Trophoblast cell (in vitro differentiated cells and primary cell): ENCODE data around the gene HOXC9.

Experiments used
- DNase-seq, 2 donors: peaks; one replicate each; pipeline ENCODE4 v3.0.0-alpha.2; 2016
- H2AFZ ChIP-seq: 2 replicates; pipeline ENCODE4 v1.6.1; 2013; ENCODE audit warnings: low read length, moderate library complexity, mild to moderate bottlenecking; ENCODE audit not compliant: insufficient read depth, poor library complexity
- H2AK5ac ChIP-seq: 2 replicates; pipeline ENCODE4 v1.6.1; 2013; ENCODE audit warnings: mild to moderate bottlenecking, low read length
- H2BK120ac ChIP-seq: 2 replicates; pipeline ENCODE4 v1.6.1; 2013; ENCODE audit warnings: low read length, mild to moderate bottlenecking, moderate library complexity; ENCODE audit not compliant: insufficient read depth, poor library complexity
- H2BK12ac ChIP-seq: 2 replicates; pipeline ENCODE4 v1.6.1; 2013; ENCODE audit warnings: mild to moderate bottlenecking, low read length, moderate library complexity
- H2BK5ac ChIP-seq: 2 replicates; pipeline ENCODE4 v1.6.1; 2013; ENCODE audit warnings: low read length, low read depth, moderate library complexity, mild to moderate bottlenecking; ENCODE audit not compliant: poor library complexity
- H3K14ac ChIP-seq: 2 replicates; pipeline ENCODE4 v1.6.1; 2013; ENCODE audit warnings: mild to moderate bottlenecking, low read length
- H3K18ac ChIP-seq: 2 replicates; pipeline ENCODE4 v1.6.1; 2013; ENCODE audit warnings: mild to moderate bottlenecking, low read length
- H3K23ac ChIP-seq: 2 replicates; pipeline ENCODE4 v1.6.1; 2013; ENCODE audit warnings: low read length
- H3K27ac ChIP-seq: 2 replicates; pipeline ENCODE4 v1.5.1; 2013; ENCODE audit warnings: low read depth, mild to moderate bottlenecking, inconsistent platforms, low read length, moderate library complexity
- H3K27me3 ChIP-seq: 2 replicates; pipeline ENCODE4 v1.6.1; 2013; ENCODE audit warnings: inconsistent platforms, mild to moderate bottlenecking, low read length, moderate library complexity; ENCODE audit not compliant: insufficient read depth
- H3K36me3 ChIP-seq, 2 experiments: 1 replicate in 1 of 2; 2 replicates in 1 of 2; pipeline ENCODE4 v1.6.1; 2013; ENCODE audit warnings: low read length in 2 of 2, mild to moderate bottlenecking in 2 of 2, moderate library complexity in 1 of 2; ENCODE audit not compliant: insufficient read depth in 2 of 2, control insufficient read depth in 1 of 2
- H3K4ac ChIP-seq: 2 replicates; pipeline ENCODE4 v1.6.1; 2013; ENCODE audit warnings: low read depth, mild to moderate bottlenecking, low read length, moderate library complexity
- H3K4me1 ChIP-seq, 2 experiments: 1 replicate in 1 of 2; 2 replicates in 1 of 2; pipeline ENCODE4 v1.6.1; 2013; ENCODE audit warnings: low read length in 2 of 2, mild to moderate bottlenecking in 2 of 2, moderate library complexity in 1 of 2; ENCODE audit not compliant: insufficient read depth in 2 of 2, control insufficient read depth in 1 of 2
- H3K4me2 ChIP-seq: 2 replicates; pipeline ENCODE4 v1.6.1; 2013; ENCODE audit warnings: inconsistent platforms, mild to moderate bottlenecking, low read length, moderate library complexity
- H3K4me3 ChIP-seq: 2 replicates; pipeline ENCODE4 v1.5.1; 2013; ENCODE audit warnings: mild to moderate bottlenecking, low read depth, low read length, inconsistent platforms
- H3K79me1 ChIP-seq: one replicate; pipeline ENCODE4 v1.6.1; 2013; ENCODE audit warnings: low read length
- H3K79me2 ChIP-seq: 2 replicates; pipeline ENCODE4 v1.6.1; 2013; ENCODE audit warnings: low read length, mild to moderate bottlenecking; ENCODE audit not compliant: control insufficient read depth, insufficient read depth, poor library complexity
- H3K9ac ChIP-seq: 2 replicates; pipeline ENCODE4 v1.6.1; 2013; ENCODE audit warnings: mild to moderate bottlenecking, low read length
- H3K9me3 ChIP-seq: 2 replicates; pipeline ENCODE4 v1.6.1; 2013; ENCODE audit warnings: low read depth, mild to moderate bottlenecking, control low read depth, inconsistent platforms, low read length; ENCODE audit not compliant: insufficient read depth
- H4K12ac ChIP-seq: 2 replicates; pipeline ENCODE4 v1.6.1; 2013; ENCODE audit warnings: low read depth, mild to moderate bottlenecking, low read length, moderate library complexity
- H4K8ac ChIP-seq: 2 replicates; pipeline ENCODE4 v1.6.1; 2013; ENCODE audit warnings: low read depth, mild to moderate bottlenecking, low read length, moderate library complexity
- H4K91ac ChIP-seq: one replicate; pipeline ENCODE4 v1.6.1; 2013; ENCODE audit warnings: low read depth, mild to moderate bottlenecking, low read length, moderate library complexity
- WGBS: extraction: QIAGEN DNeasy Blood & Tissue Kit; methylation state at CpG from one replicate; pipeline ENCODE4 v1.1.7; 2013; ENCODE audit warnings: missing lambda C conversion rate; ENCODE audit not compliant: insufficient read length, insufficient coverage; ENCODE audit errors: extremely low coverage; 5-methylcytosine and 5-hydroxymethylcytosine counted together

The HOXC9 gene

GRCh38 chr12:53975064-53975471, 24.9 kb upstream of the HOXC9 start:
- peaks cover 88% of the 10 kb centered on the region for H3K27me3 ChIP-seq
- H3K9me3 ChIP-seq, result peaks cover 24% of the 10 kb centered on the region
- no peak overlapping the region for H3K23ac ChIP-seq
- H3K36me3 ChIP-seq, result no peaks in the 10 kb centered on the region
- no peak overlapping the region for H3K9ac ChIP-seq
- H4K91ac ChIP-seq, result no peak overlapping the region
- H3K4me2 ChIP-seq, result peak overlapping the region; percentile 55
- no peaks in the 10 kb centered on the region for H3K79me2 ChIP-seq
- DNase-seq, result no peak
- no peak overlapping the region for H3K27ac ChIP-seq
- no peak overlapping the region for H3K18ac ChIP-seq
- H3K4ac ChIP-seq, result no peak overlapping the region
- no peak overlapping the region for H2BK120ac ChIP-seq
- no peak overlapping the region for H2AFZ ChIP-seq
- H3K79me1 ChIP-seq, result no peaks in the 10 kb centered on the region
- no peak overlapping the region for H4K12ac ChIP-seq
- H2BK12ac ChIP-seq, result no peak overlapping the region
- no peak overlapping the region for H3K14ac ChIP-seq
- WGBS, result no CpG with 5 or more reads among the region's 25 CpGs
- H4K8ac ChIP-seq, result no peak overlapping the region
- H3K4me1 ChIP-seq, result peaks cover 2 to 5% of the 10 kb centered on the region in 2 experiments
- no peak overlapping the region for H2AK5ac ChIP-seq
- H2BK5ac ChIP-seq, result no peak overlapping the region
- H3K4me3 ChIP-seq, result no peak overlapping the region

GRCh38 chr12:53975479-53976152, 24.3 kb upstream of the HOXC9 start:
- Histone ChIP-seq H2AK5ac (no peak overlapping the region), H4K12ac (no peak overlapping the region), H3K4me1 (peaks cover 2 to 5% of the 10 kb centered on the region in 2 experiments), H3K9ac (no peak overlapping the region), H2BK120ac (no peak overlapping the region), H2BK5ac (no peak overlapping the region), H3K4me2 (no peak overlapping the region), H3K27me3 (peaks cover 86% of the 10 kb centered on the region), H3K79me1 (no peaks in the 10 kb centered on the region), H4K8ac (no peak overlapping the region), H3K14ac (no peak overlapping the region), H3K4me3 (no peak overlapping the region), H3K27ac (no peak overlapping the region), H4K91ac (no peak overlapping the region), H3K9me3 (peaks cover 24% of the 10 kb centered on the region), H3K23ac (no peak overlapping the region), H2AFZ (no peak overlapping the region), H3K4ac (no peak overlapping the region), H3K36me3 (no peaks in the 10 kb centered on the region), H3K79me2 (no peaks in the 10 kb centered on the region), H3K18ac (no peak overlapping the region), H2BK12ac (no peak overlapping the region)
- no CpG with 5 or more reads among the region's 31 CpGs for WGBS
- DNase-seq, result no peak

- no peak overlapping the region for H2BK120ac ChIP-seq
- H3K4me3 ChIP-seq, result no peak overlapping the region
- H3K79me2 ChIP-seq, result no peaks in the 10 kb centered on the region
- no peak overlapping the region for H2BK12ac ChIP-seq
- no peak overlapping the region for H3K4me2 ChIP-seq
- no peak overlapping the region for H2AK5ac ChIP-seq
- no peak overlapping the region for H3K27ac ChIP-seq
- peaks cover 87% of the 10 kb centered on the region for H3K27me3 ChIP-seq
- no peak overlapping the region for H4K12ac ChIP-seq
- no peak overlapping the region for H4K91ac ChIP-seq
- H3K36me3 ChIP-seq, result no peaks in the 10 kb centered on the region
- no peak overlapping the region for H3K18ac ChIP-seq
- H2AFZ ChIP-seq, result no peak overlapping the region
- H2BK5ac ChIP-seq, result no peak overlapping the region
- no peak overlapping the region for H3K23ac ChIP-seq
- no peak overlapping the region for H3K4ac ChIP-seq
- H3K14ac ChIP-seq, result no peak overlapping the region
- no peak overlapping the region for H4K8ac ChIP-seq
- H3K9me3 ChIP-seq, result peaks cover 24% of the 10 kb centered on the region
- no peak for DNase-seq
- no CpG with 5 or more reads among the region's 21 CpGs for WGBS
- H3K4me1 ChIP-seq, result peaks cover 2 to 5% of the 10 kb centered on the region in 2 experiments
- H3K9ac ChIP-seq, result no peak overlapping the region
- H3K79me1 ChIP-seq, result no peaks in the 10 kb centered on the region
These were observed 23.7 kb upstream of the HOXC9 start for GRCh38 chr12:53976172-53976822.

- H3K18ac ChIP-seq, result no peak overlapping the region
- H2AK5ac ChIP-seq, result no peak overlapping the region
- H3K27ac ChIP-seq, result no peak overlapping the region
- peaks cover 22% of the 10 kb centered on the region for H3K9me3 ChIP-seq
- no peak overlapping the region for H3K14ac ChIP-seq
- H3K79me1 ChIP-seq, result no peaks in the 10 kb centered on the region
- no peak overlapping the region for H4K91ac ChIP-seq
- no peak overlapping the region for H4K8ac ChIP-seq
- DNase-seq, result no peak
- H3K4ac ChIP-seq, result no peak overlapping the region
- H3K4me2 ChIP-seq, result no peak overlapping the region
- no CpG with 5 or more reads among the region's 9 CpGs for WGBS
- peaks cover 2 to 5% of the 10 kb centered on the region in 2 experiments for H3K4me1 ChIP-seq
- H3K27me3 ChIP-seq, result peaks cover 89% of the 10 kb centered on the region
- H3K23ac ChIP-seq, result no peak overlapping the region
- no peaks in the 10 kb centered on the region for H3K79me2 ChIP-seq
- H3K4me3 ChIP-seq, result no peak overlapping the region
- H2BK5ac ChIP-seq, result no peak overlapping the region
- H3K9ac ChIP-seq, result no peak overlapping the region
- H2BK120ac ChIP-seq, result no peak overlapping the region
- H4K12ac ChIP-seq, result no peak overlapping the region
- H2AFZ ChIP-seq, result no peak overlapping the region
- H3K36me3 ChIP-seq, result no peaks in the 10 kb centered on the region
- no peak overlapping the region for H2BK12ac ChIP-seq
These were observed 23.0 kb upstream of the HOXC9 start for GRCh38 chr12:53976823-53977595.
